Measurements from ENCODE around the gene VPS8.

Gene VPS8

GRCh38 chr3:184777566-184778356, 34.2 kb upstream of the VPS8 start:
- no peak for TF ChIP-seq EZH2phosphoT487 (conservative IDR thresholded peaks at IDR 0.05; ENCODE audit: low read length)
- peak; percentile 68 for TF ChIP-seq CTCF (IDR thresholded peaks at IDR 0.05; ENCODE audit: insufficient read depth, low read length, poor library complexity, severe bottlenecking)
- Histone ChIP-seq H2AFZ (ENCODE audit: low read depth, low read length, severe bottlenecking) (no peak overlapping the region), H3K79me2 (ENCODE audit: insufficient read depth, low read length) (no peaks in the 10 kb centered on the region)

GRCh38 chr3:184778426-184779332, 33.3 kb upstream of the VPS8 start:
- no peak overlapping the region for H3K4me3 ChIP-seq (ENCODE audit: insufficient read depth, low read length, poor library complexity, severe bottlenecking)
- H3K27me3 ChIP-seq (ENCODE audit: low read length): no peaks in the 10 kb centered on the region
- no peak overlapping the region for H3K4me2 ChIP-seq (ENCODE audit: low read depth, low read length, poor library complexity, severe bottlenecking)
- H3K9me2 ChIP-seq (replicated peaks; ENCODE audit: insufficient read depth, low read length): no peaks in the 10 kb centered on the region
- H3F3A ChIP-seq (ENCODE audit: insufficient read depth): no peaks in the 10 kb centered on the region
- no peak overlapping the region for H3K9ac ChIP-seq (ENCODE audit: low read length)
- H3K36me3 ChIP-seq (ENCODE audit: low read length): no peaks in the 10 kb centered on the region
- H4K20me1 ChIP-seq (ENCODE audit: low read depth, low read length): no peaks in the 10 kb centered on the region
- no peak for TF ChIP-seq EZH2phosphoT487 (conservative IDR thresholded peaks at IDR 0.05; ENCODE audit: low read length)
- TF ChIP-seq CTCF (IDR thresholded peaks at IDR 0.05; ENCODE audit: insufficient read depth, low read length, poor library complexity, severe bottlenecking): no peak
- H3K9me3 ChIP-seq (ENCODE audit: insufficient read depth, low read length): no peaks in the 10 kb centered on the region
- no peak overlapping the region for H2AFZ ChIP-seq (ENCODE audit: low read depth, low read length, severe bottlenecking)
- H3K27ac ChIP-seq (ENCODE audit: low read depth, low read length): no peak overlapping the region
- no peaks in the 10 kb centered on the region for H3K79me2 ChIP-seq (ENCODE audit: insufficient read depth, low read length)

More at GRCh38 chr3:184777566-184778356, 34.2 kb upstream of the VPS8 start:
- Histone ChIP-seq H3K4me3 (ENCODE audit: insufficient read depth, low read length, poor library complexity, severe bottlenecking) (no peak overlapping the region), H4K20me1 (ENCODE audit: low read depth, low read length) (no peaks in the 10 kb centered on the region), H3F3A (ENCODE audit: insufficient read depth) (no peaks in the 10 kb centered on the region), H3K27ac (ENCODE audit: low read depth, low read length) (no peak overlapping the region), H3K9me3 (ENCODE audit: insufficient read depth, low read length) (no peaks in the 10 kb centered on the region), H3K27me3 (ENCODE audit: low read length) (no peaks in the 10 kb centered on the region), H3K9ac (ENCODE audit: low read length) (no peak overlapping the region), H3K9me2 (replicated peaks; ENCODE audit: insufficient read depth, low read length) (no peaks in the 10 kb centered on the region), H3K4me2 (ENCODE audit: low read depth, low read length, poor library complexity, severe bottlenecking) (no peak overlapping the region), H3K36me3 (ENCODE audit: low read length) (no peaks in the 10 kb centered on the region)

GRCh38 chr3:184780981-184781515, 30.9 kb upstream of the VPS8 start:
- Histone ChIP-seq H3K9me2 (replicated peaks; ENCODE audit: insufficient read depth, low read length) (no peaks in the 10 kb centered on the region), H3F3A (ENCODE audit: insufficient read depth) (no peaks in the 10 kb centered on the region), H4K20me1 (ENCODE audit: low read depth, low read length) (no peaks in the 10 kb centered on the region), H3K4me2 (ENCODE audit: low read depth, low read length, poor library complexity, severe bottlenecking) (no peak overlapping the region), H2AFZ (ENCODE audit: low read depth, low read length, severe bottlenecking) (no peak overlapping the region), H3K27ac (ENCODE audit: low read depth, low read length) (no peak overlapping the region), H3K9ac (ENCODE audit: low read length) (no peak overlapping the region), H3K79me2 (ENCODE audit: insufficient read depth, low read length) (no peaks in the 10 kb centered on the region), H3K36me3 (ENCODE audit: low read length) (no peaks in the 10 kb centered on the region), H3K27me3 (ENCODE audit: low read length) (no peaks in the 10 kb centered on the region), H3K4me3 (ENCODE audit: insufficient read depth, low read length, poor library complexity, severe bottlenecking) (no peak overlapping the region), H3K9me3 (ENCODE audit: insufficient read depth, low read length) (no peaks in the 10 kb centered on the region)
- TF ChIP-seq CTCF (IDR thresholded peaks at IDR 0.05; ENCODE audit: insufficient read depth, low read length, poor library complexity, severe bottlenecking): no peak
- TF ChIP-seq EZH2phosphoT487 (conservative IDR thresholded peaks at IDR 0.05; ENCODE audit: low read length): no peak

Data from SU-DHL-6 (cell line).